Measurements from ENCODE around the gene VAMP5. TPM values are rescaled to one million over a fixed set of nuclear protein-coding genes. Genes with fewer than 3 reads are reported as not detected.

Gene VAMP5
- total and polyA plus RNA-seq, 2 of the 8 experiments (the other 6 are each of a cell fraction or from before 2014, with no cell fraction given) = 4.7 to 14.2 TPM

GRCh38 chr2:85613717-85614515 is 29.7 kb downstream of the VAMP5 start:
- Histone ChIP-seq H4K8ac (ENCODE audit: extremely low read depth, insufficient read depth, low read length) (no peak overlapping the region), H3K9ac (replicated peaks in 1 of 4; ENCODE audit: extremely low read depth in 1 of 4, low read depth in 3 of 4, low read length in 3 of 4) (no peak overlapping the region), H3K79me2 (ENCODE audit: control insufficient read depth in 1 of 2, insufficient read depth in 2 of 2, low read length in 2 of 2) (peaks cover 11 to 35% of the 10 kb centered on the region in 2 experiments), H2BK12ac (ENCODE audit: low read depth, low read length) (no peak overlapping the region), H3K9me3 (ENCODE audit: insufficient read depth in 2 of 2, low read depth in 1 of 2, low read length in 1 of 2) (no peaks in the 10 kb centered on the region), H3K27ac (ENCODE audit: low read depth, low read length) (no peak overlapping the region), H4K91ac (replicated peaks; ENCODE audit: insufficient read length, low read length) (no peak overlapping the region), H3K36me3 (ENCODE audit: control insufficient read depth in 2 of 4, insufficient read depth in 4 of 4, low read length in 3 of 4) (peaks cover 3 to 13% (median 7%) of the 10 kb centered on the region in 4 experiments; a peak in 5 of 8 replicates), H3K14ac (ENCODE audit: insufficient read length) (no peak overlapping the region), H3K23me2 (ENCODE audit: low read depth, low read length) (peaks cover 4% of the 10 kb centered on the region; the same call in 1 of the 2 replicates), H3K4me1 (replicated peaks in 1 of 4; ENCODE audit: control insufficient read depth in 3 of 4, insufficient read depth in 4 of 4, low read length in 3 of 4) (peaks cover 0 to 5% (median 2%) of the 10 kb centered on the region in 4 experiments; a peak in 4 of 7 replicates), H3K23ac (ENCODE audit: insufficient read length) (no peak overlapping the region), H3K18ac (ENCODE audit: extremely low read depth, low read length) (no peak overlapping the region), H3K4me3 (ENCODE audit: extremely low read depth in 1 of 4, insufficient read depth in 2 of 4, low read depth in 3 of 4, low read length in 4 of 4) (no peak overlapping the region), H2BK20ac (ENCODE audit: low read length) (no peak overlapping the region), H2AK5ac (ENCODE audit: low read depth, low read length) (no peak overlapping the region), H2BK5ac (ENCODE audit: low read depth, low read length) (no peak overlapping the region), H3K27me3 (replicated peaks in 1 of 4; ENCODE audit: control insufficient read depth in 3 of 4, extremely low read depth in 1 of 4, insufficient read depth in 3 of 4, low read length in 3 of 4) (no peaks in the 10 kb centered on the region), H2BK15ac (ENCODE audit: low read length) (no peak overlapping the region), H2AFZ (ENCODE audit: low read length) (no peak overlapping the region), H3K56ac (replicated peaks; ENCODE audit: insufficient read length, low read depth, low read length) (no peak overlapping the region), H3K4ac (replicated peaks; ENCODE audit: insufficient read length, low read depth, low read length) (no peak overlapping the region), H3K4me2 (ENCODE audit: insufficient read depth in 1 of 2, low read depth in 2 of 2, low read length in 2 of 2) (no peak overlapping the region), H4K5ac (ENCODE audit: insufficient read length, low read depth, low read length) (no peak overlapping the region), H3K79me1 (ENCODE audit: low read depth, low read length) (peaks cover 5% of the 10 kb centered on the region), H4K20me1 (replicated peaks in 1 of 2; ENCODE audit: control insufficient read depth in 1 of 2, insufficient read depth in 2 of 2, low read length in 2 of 2) (peaks cover 0 to 16% of the 10 kb centered on the region in 2 experiments), H2BK120ac (replicated peaks; ENCODE audit: low read depth, low read length) (no peak overlapping the region)
- TF ChIP-seq BCL11A (IDR thresholded peaks at IDR 0.05; ENCODE audit: low read depth in 2 of 2, low read length in 2 of 2) = no peak
- no peak for TF ChIP-seq BACH1 (IDR thresholded peaks at IDR 0.05; ENCODE audit: low read length)
- no peak for TF ChIP-seq SAP30 (IDR thresholded peaks at IDR 0.05; ENCODE audit: insufficient read depth, insufficient replicate concordance, low read length)
- TF ChIP-seq RXRA (IDR thresholded peaks at IDR 0.05; ENCODE audit: insufficient read depth, low read depth, low read length) = no peak
- TF ChIP-seq TCF12 (IDR thresholded peaks at IDR 0.05; ENCODE audit: low read depth, low read length) = no peak
- no peak for TF ChIP-seq CBX8 (IDR thresholded peaks at IDR 0.05; ENCODE audit: borderline replicate concordance, low read depth, low read length)
- no peak for TF ChIP-seq GABPA (IDR thresholded peaks at IDR 0.05; ENCODE audit: borderline replicate concordance, insufficient read depth, low read length)
- no peak for TF ChIP-seq SP2 (IDR thresholded peaks at IDR 0.05; ENCODE audit: low read length)
- TF ChIP-seq NANOG (IDR thresholded peaks at IDR 0.05; ENCODE audit: insufficient read depth, low read depth, low read length, poor library complexity, severe bottlenecking) = no peak
- TF ChIP-seq JUN (IDR thresholded peaks at IDR 0.05; ENCODE audit: low read depth, low read length) = no peak
- TF ChIP-seq RAD21 (IDR thresholded peaks at IDR 0.05 in 1 of 2, conservative IDR thresholded peaks at IDR 0.05 in 1 of 2; ENCODE audit: low read depth in 2 of 2, low read length in 2 of 2) = no peak
- POLR2A ChIA-PET (ENCODE audit: partially characterized antibody) = interaction anchor here (1.5 to 7.9 kb wide), 3 partner anchors 11 to 75 kb away, joined by 3 to 95 read pairs (median 4); partner anchors contain the start of genes MAT2A and TMEM150A
- CTCF ChIA-PET (ENCODE audit: partially characterized antibody) = interaction anchor here (0.5 to 1.9 kb wide), 3 partner anchors 11 to 27 kb away, joined by 3 to 7 read pairs (median 3); no protein-coding TSS in a partner anchor
- DNase-seq (ENCODE audit: low read depth in 1 of 2, low spot score in 2 of 2) = no peak
- WGBS, 2 experiments (ENCODE audit: extremely low coverage in 1 of 2, insufficient coverage in 1 of 2, insufficient read length in 1 of 2, insufficient replicate concordance in 2 of 2, low coverage in 1 of 2, low lambda C conversion rate in 2 of 2, missing lambda C conversion rate in 1 of 2) = 92% methylated on average over 10 of the region's 10 CpGs; no CpG with 5 or more reads in 1 of the 2 experiments
- no peak for FAIRE-seq

Measured in H1 (cell line).